ENCODE data around the gene PFDN1.

The PFDN1 gene

GRCh38 chr5:140239461-140239860 lies 63.4 kb downstream of the PFDN1 start:
- no peak for DNase-seq (ENCODE audit: low read depth in 2 of 2)

- DNase-seq (ENCODE audit: low read depth in 2 of 2), result no peak
These were observed 64.1 kb downstream of the PFDN1 start for GRCh38 chr5:140238756-140239155.

GRCh38 chr5:140236891-140237598 lies 65.9 kb downstream of the PFDN1 start:
- DNase-seq (ENCODE audit: low read depth in 2 of 2), result no peak

- DNase-seq (ENCODE audit: low read depth in 2 of 2), result no peak
These were observed 66.9 kb downstream of the PFDN1 start for GRCh38 chr5:140235791-140236551.

- no peak for DNase-seq (ENCODE audit: low read depth in 2 of 2)
These were observed 68.4 kb downstream of the PFDN1 start for GRCh38 chr5:140234377-140234989.

- DNase-seq (ENCODE audit: low read depth in 2 of 2), result no peak
These were observed 70.2 kb downstream of the PFDN1 start for GRCh38 chr5:140232731-140233130.

GRCh38 chr5:140230373-140230772 lies 72.5 kb downstream of the PFDN1 start:
- DNase-seq (ENCODE audit: low read depth in 2 of 2), result no peak

- no peak for DNase-seq (ENCODE audit: low read depth in 2 of 2)
These were observed 74.5 kb downstream of the PFDN1 start for GRCh38 chr5:140228364-140228837.

- DNase-seq (ENCODE audit: low read depth in 2 of 2), result no peak
These were observed 75.9 kb downstream of the PFDN1 start for GRCh38 chr5:140227046-140227445.

GRCh38 chr5:140225396-140225795 lies 77.5 kb downstream of the PFDN1 start:
- DNase-seq (ENCODE audit: low read depth in 2 of 2), result no peak

- DNase-seq (ENCODE audit: low read depth in 2 of 2), result no peak
These were observed 78.2 kb downstream of the PFDN1 start for GRCh38 chr5:140224658-140225057.

- DNase-seq (ENCODE audit: low read depth in 2 of 2), result no peak
These were observed 79.3 kb downstream of the PFDN1 start for GRCh38 chr5:140223567-140223966.

GRCh38 chr5:140222416-140222815 lies 80.5 kb downstream of the PFDN1 start:
- DNase-seq (ENCODE audit: low read depth in 2 of 2), result no peak

GRCh38 chr5:140221697-140222223 lies 81.1 kb downstream of the PFDN1 start:
- DNase-seq (ENCODE audit: low read depth in 2 of 2), result no peak

- no peak for DNase-seq (ENCODE audit: low read depth in 2 of 2)
These were observed 82.2 kb downstream of the PFDN1 start for GRCh38 chr5:140220698-140221064.

GRCh38 chr5:140220032-140220697 lies 82.7 kb downstream of the PFDN1 start:
- DNase-seq (ENCODE audit: low read depth in 2 of 2), result no peak

- no peak for DNase-seq (ENCODE audit: low read depth in 2 of 2)
These were observed 83.6 kb downstream of the PFDN1 start for GRCh38 chr5:140219068-140219991.

GRCh38 chr5:140217299-140218026 lies 85.4 kb downstream of the PFDN1 start:
- DNase-seq (ENCODE audit: low read depth in 2 of 2), result no peak

GRCh38 chr5:140216478-140217074 lies 86.3 kb downstream of the PFDN1 start:
- DNase-seq (ENCODE audit: low read depth in 2 of 2), result no peak

- DNase-seq (ENCODE audit: low read depth in 2 of 2), result no peak
These were observed 87.6 kb downstream of the PFDN1 start for GRCh38 chr5:140215276-140215675.

Measured in stimulated activated CD4-positive, alpha-beta T cell treated with anti-CD3 and anti-CD28 coated beads, Interleukin-15, amount 100 ng/mL, for 48 hours (primary cell).